ENCODE measurements around the gene KNL1.

KNL1 gene

DNA sequence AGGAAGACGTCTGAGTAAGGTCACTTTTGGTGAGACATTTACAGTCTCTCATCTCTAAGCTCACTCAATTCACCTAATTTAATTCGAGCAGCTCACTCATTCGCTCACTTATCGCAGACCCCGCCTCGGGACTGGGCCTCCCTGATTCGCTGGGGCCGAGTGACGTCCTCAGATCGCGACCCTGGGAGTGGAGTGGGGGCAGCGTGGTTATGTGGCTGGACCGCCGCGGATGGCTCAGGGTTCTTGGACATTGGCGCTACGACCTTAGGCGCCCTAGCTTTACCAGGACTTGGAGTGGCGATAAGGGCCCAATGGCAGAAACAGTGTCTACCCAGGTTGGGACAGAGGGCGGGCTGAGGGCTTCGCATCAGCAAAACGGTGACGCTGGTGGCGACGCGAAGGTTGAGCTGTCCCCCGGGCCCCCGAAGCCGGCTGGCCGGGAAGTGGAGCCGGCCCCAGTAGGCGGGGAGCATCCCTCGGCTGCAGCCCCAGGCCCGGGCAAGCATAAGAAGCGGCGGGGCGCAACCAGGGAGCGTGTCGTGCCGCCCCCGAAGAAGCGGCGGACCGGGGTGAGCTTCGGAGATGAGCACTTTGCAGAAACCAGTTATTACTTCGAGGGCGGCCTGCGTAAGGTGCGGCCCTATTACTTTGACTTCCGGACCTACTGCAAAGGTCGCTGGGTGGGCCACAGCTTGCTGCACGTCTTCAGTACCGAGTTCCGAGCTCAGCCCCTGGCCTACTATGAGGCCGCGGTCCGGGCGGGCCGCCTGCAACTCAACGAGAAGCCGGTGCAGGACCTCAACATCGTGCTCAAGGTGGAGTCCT, 24.7 kb upstream of the KNL1 start, which contains the start of gene RPUSD2:
Gene RPUSD2, plus strand, starts transcription at position 171 of the 825 bp plus-strand sequence. Its CDS starts 39 bp downstream, at position 210.
- TF ChIP-seq, protein P1, sequence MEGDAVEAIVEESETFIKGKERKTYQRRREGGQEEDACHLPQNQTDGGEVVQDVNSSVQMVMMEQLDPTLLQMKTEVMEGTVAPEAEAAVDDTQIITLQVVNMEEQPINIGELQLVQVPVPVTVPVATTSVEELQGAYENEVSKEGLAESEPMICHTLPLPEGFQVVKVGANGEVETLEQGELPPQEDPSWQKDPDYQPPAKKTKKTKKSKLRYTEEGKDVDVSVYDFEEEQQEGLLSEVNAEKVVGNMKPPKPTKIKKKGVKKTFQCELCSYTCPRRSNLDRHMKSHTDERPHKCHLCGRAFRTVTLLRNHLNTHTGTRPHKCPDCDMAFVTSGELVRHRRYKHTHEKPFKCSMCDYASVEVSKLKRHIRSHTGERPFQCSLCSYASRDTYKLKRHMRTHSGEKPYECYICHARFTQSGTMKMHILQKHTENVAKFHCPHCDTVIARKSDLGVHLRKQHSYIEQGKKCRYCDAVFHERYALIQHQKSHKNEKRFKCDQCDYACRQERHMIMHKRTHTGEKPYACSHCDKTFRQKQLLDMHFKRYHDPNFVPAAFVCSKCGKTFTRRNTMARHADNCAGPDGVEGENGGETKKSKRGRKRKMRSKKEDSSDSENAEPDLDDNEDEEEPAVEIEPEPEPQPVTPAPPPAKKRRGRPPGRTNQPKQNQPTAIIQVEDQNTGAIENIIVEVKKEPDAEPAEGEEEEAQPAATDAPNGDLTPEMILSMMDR (IDR thresholded peaks at IDR 0.05) = no peak

DNA sequence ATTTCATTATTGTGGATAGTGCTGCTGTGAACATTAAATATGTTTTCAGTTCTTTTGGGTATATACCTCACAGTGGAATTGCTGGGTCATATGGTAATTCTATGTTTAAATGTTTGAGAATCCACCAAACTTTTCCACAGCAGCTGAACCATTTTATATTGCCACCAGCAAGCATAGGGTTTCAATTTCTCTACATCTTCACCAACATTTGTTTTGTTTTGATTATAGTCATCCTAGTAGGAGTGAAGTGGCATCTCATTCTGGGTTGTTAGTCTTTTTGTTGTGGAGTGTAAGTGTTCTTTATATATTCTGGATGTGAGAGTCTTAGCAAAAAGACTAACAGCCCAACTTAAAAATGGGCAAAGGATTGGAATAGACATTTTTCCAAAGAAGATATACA, 18.9 kb upstream of the KNL1 start:
- TF ChIP-seq, protein P1 (IDR thresholded peaks at IDR 0.05) = no peak

DNA sequence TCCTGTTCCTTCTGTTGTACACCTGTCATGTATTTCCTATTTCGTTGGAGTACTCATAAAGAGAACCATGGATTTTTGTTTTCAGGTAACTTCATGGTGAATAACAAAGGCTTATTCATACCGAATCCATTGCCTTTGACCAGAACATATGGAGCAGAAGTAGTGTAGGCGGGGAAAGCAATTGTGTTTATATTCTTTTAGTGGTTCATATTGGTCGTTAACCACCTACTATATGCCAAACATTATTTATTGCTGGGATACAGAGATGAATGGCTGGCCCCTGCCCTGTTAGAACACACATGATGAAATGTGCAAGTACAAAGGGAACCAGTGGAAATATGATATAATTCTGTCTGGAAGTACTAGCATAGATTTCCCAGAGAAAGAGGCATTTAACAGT, 15.2 kb upstream of the KNL1 start:
- TF ChIP-seq, protein P1 (IDR thresholded peaks at IDR 0.05) = no peak

DNA sequence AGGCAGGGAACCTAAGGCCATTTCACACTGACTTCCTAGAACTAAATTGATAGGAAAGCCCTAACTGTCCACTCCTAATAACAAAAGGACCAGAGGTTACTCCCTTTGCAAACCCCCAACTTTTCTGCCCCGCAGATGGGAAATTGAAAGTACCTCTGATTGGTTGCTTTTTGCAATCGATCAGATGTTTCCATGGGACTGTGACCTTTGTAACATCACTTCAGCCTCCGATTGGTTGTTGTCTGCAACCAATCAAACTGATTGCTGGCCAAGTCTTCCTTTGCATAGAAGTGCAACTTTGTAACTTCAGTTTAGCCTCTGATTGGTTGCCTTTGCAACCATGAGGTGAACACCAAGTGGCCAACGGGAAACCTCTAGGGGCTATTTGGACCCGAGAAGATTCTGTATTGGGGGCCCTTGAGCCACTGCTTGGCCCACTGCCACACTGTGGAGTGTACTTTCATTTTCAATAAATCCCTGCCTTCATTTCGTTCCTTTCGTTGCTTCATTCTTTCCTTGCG, 11.3 kb upstream of the KNL1 start:
- TF ChIP-seq, protein P1 (IDR thresholded peaks at IDR 0.05) = no peak

DNA sequence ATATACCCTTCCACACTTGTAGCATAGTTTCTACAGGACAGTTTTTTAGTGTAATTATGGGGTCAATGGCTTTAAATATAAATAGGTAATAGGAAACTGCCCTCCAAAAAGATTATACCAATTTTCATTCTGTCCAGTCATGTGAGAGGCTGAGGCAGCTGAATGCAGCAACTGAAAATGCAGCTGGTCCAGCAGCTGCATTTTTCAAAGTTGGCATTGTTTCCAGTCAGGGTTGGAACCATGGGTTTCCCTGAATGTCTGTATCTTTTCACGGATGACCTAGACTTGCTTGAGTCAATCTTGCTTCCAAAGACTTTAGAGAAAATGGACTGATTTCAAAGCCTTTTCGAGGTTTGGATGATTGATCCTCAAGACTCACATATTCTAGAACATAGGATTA, 9.9 kb upstream of the KNL1 start:
- TF ChIP-seq, protein P1 (IDR thresholded peaks at IDR 0.05) = no peak

DNA sequence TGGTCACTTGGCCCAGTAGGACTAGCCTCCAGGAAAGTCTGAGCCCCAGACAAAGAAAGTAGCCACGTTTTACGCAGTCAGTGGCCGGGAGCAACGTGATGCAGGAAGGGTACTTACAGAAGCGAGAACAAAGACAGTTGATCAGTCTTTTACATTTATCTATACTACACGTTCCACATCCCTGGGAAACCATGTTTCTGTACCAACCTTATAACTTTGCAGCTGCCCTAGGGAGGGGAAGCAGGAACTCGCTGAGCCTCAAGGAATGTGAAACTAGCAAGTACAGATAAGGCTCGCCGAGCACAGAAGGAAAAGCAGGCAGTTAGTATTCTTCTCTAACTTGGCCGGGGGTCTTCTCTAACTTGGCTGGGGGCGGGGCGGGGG, 3.4 kb upstream of the KNL1 start:
- TF ChIP-seq, protein P1 (IDR thresholded peaks at IDR 0.05) = no peak

DNA sequence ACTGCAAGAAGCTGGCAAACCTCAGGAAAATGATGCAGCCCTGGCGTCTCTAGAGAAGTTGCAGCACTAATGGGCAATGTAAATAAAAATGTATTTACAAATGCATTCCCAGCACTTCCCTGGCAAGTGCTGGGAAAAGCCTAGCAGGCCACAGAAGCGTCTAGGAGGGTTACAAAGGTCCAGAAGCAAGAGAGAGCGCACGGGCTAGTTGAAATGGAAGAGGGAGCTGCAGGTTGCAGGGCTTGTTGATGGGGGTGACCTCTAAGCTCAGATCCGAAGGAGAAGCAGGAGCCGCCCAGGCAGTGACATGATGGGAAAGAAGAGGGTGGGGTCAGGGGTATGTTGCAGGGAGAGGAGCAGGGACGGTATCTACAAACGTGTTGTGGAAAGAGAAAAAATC, 2.7 kb upstream of the KNL1 start:
- TF ChIP-seq, protein P1 (IDR thresholded peaks at IDR 0.05) = no peak
